ENCODE data around the gene MTUS2. TPM values are rescaled to one million over a fixed set of nuclear protein-coding genes. Genes with fewer than 3 reads are reported as not detected.

Gene MTUS2
- 0.09 TPM in 1 of 2 replicates, not detected in the other for total RNA-seq (2011; cell fraction: chromatin; rRNA removed; ENCODE audit: low replicate concordance)
- total RNA-seq (2011; cell fraction: nucleolus; rRNA removed) = not detected in 2 replicates
- 0.07 TPM in 1 of 2 replicates, not detected in the other for total RNA-seq (2011; cell fraction: nucleoplasm; rRNA removed)
- total RNA-seq (2014; rRNA removed) (0.16 TPM in 1 of 2 replicates, not detected in the other), total RNA-seq (2014; rRNA removed; fragmentation: Illumina TruSeq; extraction: Trizol) (0.07 and 0.10 TPM in 2 replicates), total RNA-seq (2015; rRNA removed; fragmentation: Illumina TruSeq; extraction: Trizol) (0.04 and 0.30 TPM in 2 replicates), total RNA-seq (2021) (0.13 TPM in 1 of 2 replicates, not detected in the other), polyA plus RNA-seq (2011; rRNA removed) (0.01 and 0.04 TPM in 2 replicates), polyA plus RNA-seq (2014; fragmentation: Illumina TruSeq; extraction: Trizol) (0.10 and 0.22 TPM in 2 replicates), polyA plus RNA-seq (2014; fragmentation: Nextera tagmentation; extraction: Ambion mirVana) (under 1 TPM; 0.03 to 0.04 TPM), polyA plus RNA-seq (2014; rRNA removed) (0.13 and 0.28 TPM in 2 replicates), polyA minus RNA-seq (2011; rRNA and poly(A)+ RNA removed) (not detected in 2 replicates), Bru-seq, nascent RNA (percentile 6 among the genes with signal in this experiment), BruChase-seq, experiment 1, labeled RNA remaining after a 2-hour chase (percentile 4 among the genes with signal in this experiment), BruChase-seq, experiment 2, labeled RNA remaining after a 6-hour chase (percentile 5 among the genes with signal in this experiment)
- polyA plus RNA-seq (2011; cell fraction: cytosol; rRNA removed) = 0.01 TPM in 1 of 2 replicates, not detected in the other
- 0.04 TPM in 1 of 2 replicates, not detected in the other for polyA plus RNA-seq (2011; cell fraction: nucleus; rRNA removed)
- 0.10 and 0.25 TPM in 2 replicates for polyA plus RNA-seq (2012)
- polyA minus RNA-seq (2011; cell fraction: cytosol; rRNA and poly(A)+ RNA removed) = not detected in 2 replicates
- polyA minus RNA-seq (2011; cell fraction: nucleus; rRNA and poly(A)+ RNA removed) = under 0.01 TPM in 1 of 2 replicates, not detected in the other
- long read RNA-seq, experiment 1 = 0 reads
- long read RNA-seq, experiment 2 = 0 reads
- long read RNA-seq, experiment 3 = 0 reads

DNA sequence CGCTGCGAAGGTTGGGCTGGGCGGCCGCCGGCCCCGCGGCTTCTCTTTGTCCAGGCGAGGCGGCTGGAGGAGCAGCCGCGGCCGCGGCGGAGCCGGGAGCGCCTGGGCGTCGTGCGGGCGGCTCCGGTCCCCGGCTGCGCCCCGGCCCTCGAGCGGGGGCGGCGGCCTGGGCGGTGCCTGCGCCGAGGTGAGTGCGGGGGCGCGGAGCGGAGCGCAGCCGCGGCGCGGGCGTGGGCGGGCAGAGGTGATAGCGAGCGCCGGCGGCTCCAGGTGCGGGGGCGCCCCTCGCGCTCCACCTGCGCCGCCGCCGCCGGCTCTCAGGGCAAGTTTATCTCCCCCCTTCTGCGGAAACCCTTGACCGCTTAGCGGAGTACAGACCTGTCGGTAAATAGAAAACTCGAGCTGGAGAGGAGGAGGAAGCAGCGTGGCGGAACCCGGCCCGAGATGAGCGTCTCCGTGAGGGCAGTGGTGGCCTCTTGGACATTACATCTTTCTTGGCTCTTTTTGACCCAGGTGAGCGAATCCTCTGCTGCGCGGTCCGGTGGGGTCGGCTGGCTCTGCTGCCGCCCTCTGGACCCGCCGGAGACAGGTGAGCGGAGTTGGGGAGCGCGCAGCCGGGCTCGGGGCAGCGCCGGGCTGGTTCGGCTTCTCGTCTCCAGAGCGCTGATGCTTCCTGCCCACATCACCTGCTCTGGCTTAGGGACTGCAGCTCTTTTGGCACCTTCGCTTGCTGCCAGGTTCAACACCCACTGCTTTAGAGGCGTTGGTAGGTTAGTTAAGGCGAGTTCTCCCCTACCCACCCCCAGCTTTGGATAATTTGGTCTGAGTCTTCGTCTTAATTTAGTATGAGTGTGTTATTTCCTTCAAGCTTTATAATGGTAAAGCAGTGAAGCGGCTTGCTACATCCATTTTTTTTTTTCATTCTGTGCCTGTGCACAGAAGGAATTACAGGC lies at the start of gene MTUS2:
Gene MTUS2, plus strand, starts transcription at position 241 of the 953 bp plus-strand sequence.
- intact Hi-C loops (cut with micrococcal nuclease) (no loop called here), in situ Hi-C loops (cut with MboI) (loop anchor here (25.0 kb wide), 2 partner anchors 542 to 892 kb away; no protein-coding TSS in a partner anchor)
- Histone ChIP-seq H4K20me1 (replicated peaks; ENCODE audit: control insufficient read depth, insufficient read depth, low read length) (no peaks in the 10 kb centered on the region), H3K9me1 (ENCODE audit: control insufficient read depth, insufficient read depth, low read length) (no peaks in the 10 kb centered on the region), H3K79me2 (ENCODE audit: control insufficient read depth, insufficient read depth, low read length) (no peaks in the 10 kb centered on the region), H3K9me3 (replicated peaks; ENCODE audit: control insufficient read depth, insufficient read depth, low read depth, low read length) (no peaks in the 10 kb centered on the region), H3K4me1 (replicated peaks in 1 of 2; ENCODE audit: control insufficient read depth in 2 of 2, insufficient read depth in 2 of 2, low read length in 2 of 2) (peaks cover 0 to 13% of the 10 kb centered on the region in 2 experiments; a peak in 2 of 5 replicates), H3K27me3 (ENCODE audit: control insufficient read depth in 2 of 2, insufficient read depth in 2 of 2, low read length in 2 of 2) (peaks cover 0 to 11% of the 10 kb centered on the region in 2 experiments; a peak in 2 of 5 replicates), H3K4me3 (peak within 1 kb of the TSS; percentile 8; the same call in 1 of the 2 replicates), H2AFZ (ENCODE audit: low read depth, low read length) (no peak within 1 kb of the TSS), H3K9ac (ENCODE audit: insufficient read depth in 1 of 2, low read depth in 2 of 2, low read length in 2 of 2) (no peak within 1 kb of the TSS; a peak in 1 of 4 replicates), H3K4me2 (ENCODE audit: insufficient read depth, low read length) (no peak within 1 kb of the TSS), H3K36me3 (ENCODE audit: control insufficient read depth, insufficient read depth, low read length) (no peaks in the 10 kb centered on the region), H3K27ac (ENCODE audit: extremely low read depth, low read depth, low read length) (no peak within 1 kb of the TSS)
- WGBS (ENCODE audit: insufficient coverage, low coverage, missing lambda C conversion rate) = 48% methylated on average over 11 of the region's 89 CpGs
- TF ChIP-seq FOXA3 (CRISPR knock-in tag; conservative IDR thresholded peaks at IDR 0.05 in 1 of 2, IDR thresholded peaks at IDR 0.05 in 1 of 2) = no peak
- TF ChIP-seq HSF4 (CRISPR knock-in tag; IDR thresholded peaks at IDR 0.05; ENCODE audit: borderline replicate concordance) = no peak
- TF ChIP-seq JUN (IDR thresholded peaks at IDR 0.05; ENCODE audit: borderline replicate concordance, low read depth, low read length) = no peak
- no peak for TF ChIP-seq JUN (CRISPR knock-in tag; IDR thresholded peaks at IDR 0.05; ENCODE audit: borderline replicate concordance)
- peak; percentile 45 for TF ChIP-seq EGR1 (conservative IDR thresholded peaks at IDR 0.05)
- peak; percentile 7 for TF ChIP-seq CCNT2 (IDR thresholded peaks at IDR 0.05; ENCODE audit: borderline replicate concordance, extremely low read depth, insufficient read length, low read depth, low read length)
- BruUV-seq (replicated peaks) = no TSS peak
- ATAC-seq (no peak; the same call in none of the 3 replicates), FAIRE-seq (no peak), DNase-seq (ENCODE audit: extremely low read depth in 1 of 4, low spot score in 3 of 4) (peak in 3 of 4 experiments; percentile 31 to 69 (median 68))
- ChIA-PET CTCF (ENCODE audit: low intra/inter-chr PET ratio) (interaction anchor here (0.7 kb wide), 1 partner anchor 549 kb away, joined by 3 read pairs; no protein-coding TSS in a partner anchor), POLR2A (interaction anchor here (0.7 to 0.8 kb wide), 2 partner anchors 106 to 1920 kb away, joined by 3 to 4 read pairs; no protein-coding TSS in a partner anchor)

All from K562 (cell line).